ENCODE results near the gene IQGAP2. TPM values are rescaled to one million over a fixed set of nuclear protein-coding genes. Genes with fewer than 3 reads are reported as not detected.
"Not testable (repeated sequence)": the region's sequence is repeated elsewhere in the genome, so short reads cannot be mapped to it uniquely, and the experiment has no call there.

IQGAP2 gene, protein sequence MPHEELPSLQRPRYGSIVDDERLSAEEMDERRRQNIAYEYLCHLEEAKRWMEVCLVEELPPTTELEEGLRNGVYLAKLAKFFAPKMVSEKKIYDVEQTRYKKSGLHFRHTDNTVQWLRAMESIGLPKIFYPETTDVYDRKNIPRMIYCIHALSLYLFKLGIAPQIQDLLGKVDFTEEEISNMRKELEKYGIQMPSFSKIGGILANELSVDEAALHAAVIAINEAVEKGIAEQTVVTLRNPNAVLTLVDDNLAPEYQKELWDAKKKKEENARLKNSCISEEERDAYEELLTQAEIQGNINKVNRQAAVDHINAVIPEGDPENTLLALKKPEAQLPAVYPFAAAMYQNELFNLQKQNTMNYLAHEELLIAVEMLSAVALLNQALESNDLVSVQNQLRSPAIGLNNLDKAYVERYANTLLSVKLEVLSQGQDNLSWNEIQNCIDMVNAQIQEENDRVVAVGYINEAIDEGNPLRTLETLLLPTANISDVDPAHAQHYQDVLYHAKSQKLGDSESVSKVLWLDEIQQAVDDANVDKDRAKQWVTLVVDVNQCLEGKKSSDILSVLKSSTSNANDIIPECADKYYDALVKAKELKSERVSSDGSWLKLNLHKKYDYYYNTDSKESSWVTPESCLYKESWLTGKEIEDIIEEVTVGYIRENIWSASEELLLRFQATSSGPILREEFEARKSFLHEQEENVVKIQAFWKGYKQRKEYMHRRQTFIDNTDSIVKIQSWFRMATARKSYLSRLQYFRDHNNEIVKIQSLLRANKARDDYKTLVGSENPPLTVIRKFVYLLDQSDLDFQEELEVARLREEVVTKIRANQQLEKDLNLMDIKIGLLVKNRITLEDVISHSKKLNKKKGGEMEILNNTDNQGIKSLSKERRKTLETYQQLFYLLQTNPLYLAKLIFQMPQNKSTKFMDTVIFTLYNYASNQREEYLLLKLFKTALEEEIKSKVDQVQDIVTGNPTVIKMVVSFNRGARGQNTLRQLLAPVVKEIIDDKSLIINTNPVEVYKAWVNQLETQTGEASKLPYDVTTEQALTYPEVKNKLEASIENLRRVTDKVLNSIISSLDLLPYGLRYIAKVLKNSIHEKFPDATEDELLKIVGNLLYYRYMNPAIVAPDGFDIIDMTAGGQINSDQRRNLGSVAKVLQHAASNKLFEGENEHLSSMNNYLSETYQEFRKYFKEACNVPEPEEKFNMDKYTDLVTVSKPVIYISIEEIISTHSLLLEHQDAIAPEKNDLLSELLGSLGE (N-terminal part only)
- 0.16 TPM in 1 of 2 replicates, not detected in the other for total RNA-seq
- polyA plus RNA-seq (2012) = 0.13 TPM

DNA sequence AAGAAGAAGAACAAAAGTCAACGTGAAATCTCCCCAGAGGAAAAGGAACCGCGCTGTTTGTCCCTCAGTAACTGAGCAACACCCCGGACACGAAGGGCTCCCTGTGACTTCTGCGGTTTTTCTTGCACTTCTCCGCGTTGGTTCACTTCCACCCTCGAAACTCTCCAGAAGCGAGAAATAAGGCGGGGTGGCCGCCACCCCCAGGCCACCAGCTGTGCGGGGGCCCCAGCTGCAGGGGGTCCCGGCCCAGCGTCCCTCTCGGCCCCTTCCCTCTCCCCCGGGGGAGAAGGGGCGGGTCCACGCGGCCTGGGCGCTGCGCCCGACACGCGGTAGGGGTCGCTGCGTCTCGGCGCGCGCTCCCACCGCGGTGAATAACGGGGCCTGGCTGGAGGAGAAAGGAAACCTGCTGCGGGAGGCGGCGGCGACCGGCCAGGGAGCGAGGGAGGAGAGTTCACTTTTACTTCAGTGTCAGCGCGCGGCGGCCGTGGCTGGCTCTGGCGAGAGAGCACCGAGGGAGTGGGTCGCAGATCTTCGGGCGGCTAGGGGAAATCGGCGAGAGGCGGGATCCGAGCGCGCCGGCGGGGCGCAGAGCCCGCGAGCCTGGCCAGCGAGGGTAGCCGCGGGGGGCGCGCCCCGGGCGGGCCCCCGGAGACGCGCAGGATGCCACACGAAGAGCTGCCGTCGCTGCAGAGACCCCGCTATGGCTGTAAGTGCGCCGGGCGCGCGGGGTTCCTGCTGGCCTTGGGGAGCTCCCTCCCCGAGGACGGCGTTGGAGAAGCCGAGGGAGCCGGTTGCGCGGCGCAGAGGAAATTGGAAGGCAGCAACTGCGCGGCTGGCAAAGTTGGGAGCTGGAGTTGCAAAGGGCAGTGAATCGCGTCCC is at the start of gene IQGAP2:
TSS of gene IQGAP2 (plus strand) at position 400 of the 880 bp plus-strand sequence. CDS start at position 661, 261 bp downstream.
- DNase-seq (ENCODE audit: low read depth) = peak; percentile 24

- DNase-seq (ENCODE audit: low read depth) = no peak
Observed at GRCh38 chr5:76356887-76357286, 46.2 kb upstream of the IQGAP2 start.

DNA sequence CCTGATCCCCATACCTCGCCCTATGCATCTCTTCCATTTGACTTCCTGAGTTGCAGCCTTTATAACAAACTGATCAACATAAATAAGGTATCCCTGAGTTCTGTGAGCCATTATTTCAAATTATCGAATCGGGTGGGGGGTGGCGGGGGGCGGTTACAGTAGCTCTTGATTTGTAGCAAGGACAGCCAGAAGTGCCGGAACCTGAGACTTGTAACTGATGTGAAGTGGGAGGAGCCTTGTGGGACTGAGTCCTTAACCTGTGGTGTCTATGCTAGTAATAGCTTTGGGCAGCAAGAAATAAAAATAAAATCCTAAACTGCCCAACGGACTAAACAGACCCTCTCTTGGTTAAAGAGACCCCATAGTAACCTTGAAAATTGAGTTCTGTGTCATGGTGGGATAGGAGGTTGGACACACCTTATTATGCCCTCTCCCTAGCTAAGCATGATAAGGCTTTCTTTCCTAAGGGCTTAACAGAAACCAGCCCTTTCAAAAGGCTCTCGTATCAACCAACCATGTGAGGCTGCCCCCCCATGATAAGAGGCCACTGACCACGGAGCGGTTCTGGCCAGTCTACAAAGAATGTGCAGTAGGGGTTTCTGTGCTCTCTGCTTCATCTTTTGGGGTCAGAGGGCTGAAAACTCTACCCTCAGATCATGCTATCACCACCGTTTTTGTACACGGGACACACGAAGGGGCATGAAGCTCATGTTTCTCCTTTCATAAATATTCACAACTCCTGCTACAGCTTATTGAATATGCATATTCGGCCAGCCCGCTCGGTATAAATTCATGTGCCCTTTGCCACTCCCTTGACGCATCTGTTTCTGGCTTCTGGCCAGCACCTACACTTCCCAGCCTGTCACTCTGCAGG is 39.5 kb upstream of the IQGAP2 start:
- DNase-seq (ENCODE audit: low read depth) = no peak

GRCh38 chr5:76364226-76364589 is 38.9 kb upstream of the IQGAP2 start:
- no peak for DNase-seq (ENCODE audit: low read depth)

DNA sequence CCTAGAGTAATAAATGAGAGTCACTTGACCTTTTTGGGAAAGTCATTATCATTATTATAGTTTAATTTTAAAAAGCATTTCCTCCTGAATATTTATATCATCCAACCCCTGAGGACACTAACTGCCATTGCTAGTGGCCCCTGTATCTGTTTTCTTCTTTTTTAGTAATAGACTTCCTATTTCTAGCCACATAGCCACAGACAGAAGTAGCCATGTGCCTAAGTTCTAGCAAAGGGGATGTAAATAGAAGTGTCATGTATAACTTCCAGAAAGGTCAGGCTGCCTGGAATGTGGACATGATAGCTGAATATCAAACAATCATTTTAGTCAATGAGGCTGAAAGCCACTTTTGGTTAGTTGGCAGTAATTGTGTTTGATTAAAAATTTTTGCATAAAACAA is 37.5 kb upstream of the IQGAP2 start:
- no peak for DNase-seq (ENCODE audit: low read depth)

- DNase-seq (ENCODE audit: low read depth) = no peak
Observed at GRCh38 chr5:76366596-76366995, 36.5 kb upstream of the IQGAP2 start.

- no peak for DNase-seq (ENCODE audit: low read depth)
Observed at GRCh38 chr5:76367623-76368371, 35.3 kb upstream of the IQGAP2 start.

DNA sequence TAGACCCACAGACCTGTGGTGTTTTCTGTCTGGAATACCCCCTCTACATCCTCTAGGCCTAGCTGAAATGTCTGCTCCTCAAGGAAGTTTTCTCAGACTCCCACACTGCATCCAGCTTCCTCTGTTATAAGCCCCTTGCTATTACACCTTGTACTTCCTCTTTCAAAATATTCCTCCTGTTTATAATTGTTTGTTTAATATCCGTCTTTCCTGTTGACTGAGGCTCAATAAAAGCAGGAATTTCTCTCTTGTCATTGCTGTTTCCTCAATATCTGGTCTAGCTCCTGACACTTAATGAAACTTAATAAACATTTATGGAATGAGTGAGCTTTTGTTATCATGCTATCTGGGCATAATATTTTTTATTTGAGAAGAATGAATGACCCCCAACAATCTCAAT is 34.1 kb upstream of the IQGAP2 start:
- DNase-seq (ENCODE audit: low read depth) = no peak

DNA sequence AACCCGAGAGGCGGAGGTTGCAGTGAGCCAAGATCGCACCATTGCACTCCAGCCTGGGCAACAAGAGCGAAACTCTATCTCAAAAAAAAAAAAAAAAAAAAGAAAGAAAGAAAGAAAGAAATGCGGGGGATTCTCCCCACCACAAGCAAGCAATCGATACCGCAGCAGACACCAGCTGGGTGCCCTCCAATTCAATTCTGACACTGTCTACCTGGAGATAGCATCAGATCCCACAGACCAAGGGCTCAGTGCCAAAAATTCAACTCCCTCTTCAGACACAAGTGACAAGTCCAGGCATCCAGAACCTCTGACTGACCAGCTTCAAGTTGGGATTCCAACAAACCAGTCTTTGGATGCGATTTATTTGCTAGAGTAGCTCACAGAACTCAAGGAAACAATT is 33.4 kb upstream of the IQGAP2 start:
- not testable (repeated sequence) for DNase-seq (ENCODE audit: low read depth)

DNA sequence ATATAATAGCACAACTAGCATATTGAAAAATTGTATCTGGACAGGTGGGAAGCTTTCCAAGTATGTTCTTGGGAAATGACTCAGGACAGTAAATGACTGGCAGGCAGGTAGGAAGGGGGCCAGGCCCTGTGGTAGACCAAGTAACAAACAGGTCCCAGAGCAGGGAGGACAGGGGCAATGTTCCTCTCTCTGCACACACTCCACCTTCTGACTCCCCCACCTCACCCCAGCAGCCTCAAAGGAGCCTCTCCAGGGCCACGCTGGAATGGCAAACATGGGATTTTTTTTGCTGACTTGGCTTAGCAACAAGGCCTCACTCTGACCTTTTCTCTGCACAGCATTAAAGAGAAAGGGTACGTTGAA is 31.1 kb upstream of the IQGAP2 start:
- DNase-seq (ENCODE audit: low read depth) = no peak

GRCh38 chr5:76372323-76373054 is 30.6 kb upstream of the IQGAP2 start:
- peak; percentile 73 for DNase-seq (ENCODE audit: low read depth)

GRCh38 chr5:76376148-76376865 is 26.8 kb upstream of the IQGAP2 start:
- DNase-seq (ENCODE audit: low read depth) = no peak

DNA sequence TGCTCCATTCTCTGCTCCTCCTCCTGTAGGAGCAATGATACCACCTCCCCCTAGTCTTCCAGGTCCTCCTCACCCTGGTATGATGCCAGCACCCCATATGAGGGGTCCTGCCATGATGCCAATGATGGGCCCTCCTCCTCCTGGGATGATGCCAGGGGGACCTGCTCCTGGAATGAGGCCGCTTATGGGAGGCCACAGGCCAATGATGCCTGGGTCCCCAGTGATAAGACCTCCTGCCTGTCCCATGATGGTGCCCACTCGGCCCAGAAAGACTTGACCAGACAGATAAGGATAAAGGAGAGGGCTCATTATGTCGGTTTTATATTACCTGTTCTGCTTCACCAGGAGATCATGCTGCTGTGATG is 26.2 kb upstream of the IQGAP2 start:
- DNase-seq (ENCODE audit: low read depth) = no peak

DNA sequence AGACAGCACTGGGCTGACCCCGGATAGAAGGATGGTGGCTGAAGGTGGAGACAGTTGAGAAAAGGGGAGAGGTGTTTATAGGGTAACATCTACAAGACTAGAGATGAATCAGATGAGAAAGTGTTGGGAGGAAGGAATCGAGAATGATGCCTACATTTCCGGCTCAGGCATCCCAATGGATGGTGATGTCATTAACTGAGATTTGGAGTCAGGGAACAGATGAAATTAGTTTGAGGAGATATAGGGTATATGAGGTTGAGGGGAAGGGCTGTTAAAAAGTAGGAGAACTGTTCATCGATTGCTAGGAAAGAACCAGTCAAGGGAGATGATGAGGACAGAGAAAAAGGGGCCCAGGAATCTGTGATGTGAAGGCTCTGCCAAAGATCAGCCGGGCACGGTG is 24.7 kb upstream of the IQGAP2 start:
- no peak for DNase-seq (ENCODE audit: low read depth)

GRCh38 chr5:76379316-76379715 is 23.8 kb upstream of the IQGAP2 start:
- no peak for DNase-seq (ENCODE audit: low read depth)

DNA sequence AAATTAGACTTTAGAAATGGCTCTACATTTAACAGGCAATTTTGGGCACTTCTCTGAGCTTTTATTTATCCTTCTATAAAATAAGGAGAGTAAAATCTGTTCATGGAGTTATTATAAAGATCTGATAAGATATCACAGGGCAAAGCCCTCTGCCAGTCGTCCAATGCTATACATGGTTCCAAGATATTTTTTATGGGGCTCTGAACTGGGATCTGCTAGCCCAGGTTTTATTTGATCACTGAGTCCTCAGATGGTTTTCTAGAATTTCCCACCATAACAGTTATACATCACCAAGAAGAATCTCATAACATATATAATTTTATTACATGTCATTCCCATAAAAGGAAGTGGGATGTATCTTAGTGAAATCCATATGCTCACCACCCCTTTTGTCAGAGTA is 23.2 kb upstream of the IQGAP2 start:
- no peak for DNase-seq (ENCODE audit: low read depth)

- DNase-seq (ENCODE audit: low read depth) = no peak
Observed at GRCh38 chr5:76380346-76381066, 22.6 kb upstream of the IQGAP2 start.
